Umbilical cord (tissue), 2 donors: ENCODE data around the gene IL12A. TPM values are rescaled to one million over a fixed set of nuclear protein-coding genes. Genes with fewer than 3 reads are reported as not detected.

Experiments used
- DNase-seq: peaks from one replicate; pipeline ENCODE4 v3.0.0-alpha.2; 2015; ENCODE audit warnings: low spot score
- total RNA-seq: library from RNA; depleted of rRNA; stranded (reverse); fragments of >200 nt; gene quantifications from one replicate; pipeline ENCODE4 v1.2.3, GENCODE V29; 2014; ENCODE audit warnings: low replicate concordance; ENCODE audit not compliant: insufficient read depth

IL12A gene
- 0.72 TPM for total RNA-seq

DNA sequence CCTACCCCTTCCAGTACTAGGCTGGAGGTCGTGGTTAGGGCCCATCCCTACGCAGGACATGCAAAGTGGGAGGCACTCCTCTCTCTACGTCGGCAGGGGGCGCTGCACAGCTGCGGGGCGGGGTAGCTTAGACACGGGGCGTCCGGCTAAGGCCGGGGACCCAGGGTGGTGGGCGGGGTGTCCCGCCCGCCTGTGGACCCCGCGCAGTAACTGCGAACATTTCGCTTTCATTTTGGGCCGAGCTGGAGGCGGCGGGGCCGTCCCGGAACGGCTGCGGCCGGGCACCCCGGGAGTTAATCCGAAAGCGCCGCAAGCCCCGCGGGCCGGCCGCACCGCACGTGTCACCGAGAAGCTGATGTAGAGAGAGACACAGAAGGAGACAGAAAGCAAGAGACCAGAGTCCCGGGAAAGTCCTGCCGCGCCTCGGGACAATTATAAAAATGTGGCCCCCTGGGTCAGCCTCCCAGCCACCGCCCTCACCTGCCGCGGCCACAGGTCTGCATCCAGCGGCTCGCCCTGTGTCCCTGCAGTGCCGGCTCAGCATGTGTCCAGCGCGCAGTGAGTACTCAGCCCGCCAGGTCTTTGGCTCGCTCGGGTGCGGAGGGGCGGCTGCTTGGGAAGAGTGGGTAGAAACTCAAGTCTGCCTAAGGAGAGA is at the start of gene IL12A:
IL12A (plus strand) TSS at position 219 of the 655 bp plus-strand sequence.
- DNase-seq, result peak; percentile 58

DNA sequence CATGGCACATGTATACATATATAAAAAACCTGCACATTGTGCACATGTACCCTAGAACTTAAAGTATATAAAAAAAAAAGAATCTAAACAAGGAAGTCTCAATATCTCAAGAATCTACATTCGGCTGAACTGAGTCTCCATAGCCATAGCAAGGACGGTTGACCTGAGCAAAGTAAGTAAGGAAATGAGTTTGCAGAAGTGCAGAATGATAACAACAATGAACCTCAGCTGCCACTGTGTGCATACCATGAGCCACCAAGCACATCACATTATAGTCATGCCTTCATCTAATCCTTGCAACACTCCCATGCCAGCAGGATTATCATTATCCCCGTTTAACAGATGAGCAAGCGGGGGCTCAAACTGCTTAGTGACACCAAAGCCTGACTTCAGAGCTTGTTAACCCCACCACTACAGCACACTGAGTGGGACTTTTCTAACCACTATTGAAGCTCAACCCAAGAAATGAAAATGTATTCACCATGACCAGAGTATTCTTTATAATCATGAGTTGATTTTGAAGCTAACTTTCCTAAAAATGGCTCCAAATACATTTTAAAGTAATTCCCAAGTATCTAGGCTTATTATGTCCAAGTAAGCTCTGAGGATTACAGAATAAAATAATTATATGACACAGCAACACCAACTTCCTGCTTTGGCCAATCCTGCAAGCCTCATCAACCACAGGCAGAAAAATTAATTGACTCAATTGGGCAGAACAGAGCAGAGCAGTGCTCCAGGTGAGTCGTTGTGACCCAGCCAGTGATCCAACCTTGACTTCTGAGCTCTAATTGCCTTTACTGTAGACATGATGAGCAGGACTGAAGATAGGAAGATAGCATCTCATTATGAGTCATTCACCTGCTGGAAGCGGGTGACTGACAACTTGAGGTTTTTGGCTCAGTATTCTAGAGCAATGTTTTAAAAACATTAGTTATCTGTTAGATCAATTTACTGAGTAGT is 47.3 kb upstream of the IL12A start:
- no peak for DNase-seq

DNA sequence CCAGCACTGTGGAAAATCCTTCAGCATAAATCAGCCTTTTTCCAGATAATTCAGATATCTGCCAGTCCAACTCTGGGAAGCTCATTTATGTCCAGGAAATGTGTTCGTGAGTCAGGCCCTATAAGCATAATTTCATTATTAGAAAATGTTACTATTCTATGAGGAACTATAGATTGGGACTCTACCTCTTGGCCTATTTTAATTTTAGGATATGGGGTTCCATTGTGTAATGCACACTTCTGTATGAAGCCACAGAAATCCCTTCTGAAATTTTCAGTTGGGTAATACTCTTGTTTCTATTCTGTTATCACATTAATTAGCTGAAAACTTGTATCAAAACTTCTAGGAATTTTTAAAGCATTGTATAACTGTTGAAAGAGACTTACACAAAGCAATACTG is 43.9 kb upstream of the IL12A start:
- DNase-seq, result no peak

DNA sequence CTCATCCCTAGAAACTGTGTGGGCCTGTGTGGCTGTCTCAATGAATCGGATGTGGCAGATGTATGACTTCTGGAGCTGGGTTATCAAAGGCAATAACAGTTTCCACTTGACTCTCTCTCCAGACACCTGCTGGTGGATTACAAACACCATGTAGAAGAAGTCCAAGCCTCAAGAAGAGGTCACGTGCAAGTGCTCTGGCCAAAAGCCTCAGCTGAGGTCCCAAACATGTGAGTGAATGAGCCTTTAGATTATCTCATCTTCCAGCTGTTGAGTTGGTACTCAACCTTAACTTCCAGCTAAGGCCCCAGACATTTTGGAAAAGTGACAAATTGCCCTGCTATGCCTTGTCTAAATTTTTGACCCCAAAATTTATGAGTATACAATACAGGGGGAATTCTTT is 42.7 kb upstream of the IL12A start:
- DNase-seq, result no peak

DNA sequence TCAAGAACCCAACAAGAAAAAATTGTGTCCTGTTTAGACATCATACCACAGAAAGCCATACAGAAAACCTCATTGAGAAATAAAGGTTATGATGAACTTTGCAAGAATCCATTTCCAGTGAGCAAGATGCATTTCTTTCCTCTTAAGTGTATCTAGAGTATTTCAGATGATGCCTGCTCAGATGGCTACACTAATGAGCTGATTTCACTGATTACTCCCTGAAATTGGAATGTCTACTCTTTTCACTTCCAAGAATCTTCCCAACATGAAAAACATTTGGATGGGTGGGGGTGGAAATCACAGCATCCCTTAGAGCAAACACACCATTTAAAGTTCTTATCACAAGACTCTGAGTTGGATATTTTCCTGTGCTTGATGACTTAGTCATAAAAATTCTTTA is 41.4 kb upstream of the IL12A start:
- no peak for DNase-seq

DNA sequence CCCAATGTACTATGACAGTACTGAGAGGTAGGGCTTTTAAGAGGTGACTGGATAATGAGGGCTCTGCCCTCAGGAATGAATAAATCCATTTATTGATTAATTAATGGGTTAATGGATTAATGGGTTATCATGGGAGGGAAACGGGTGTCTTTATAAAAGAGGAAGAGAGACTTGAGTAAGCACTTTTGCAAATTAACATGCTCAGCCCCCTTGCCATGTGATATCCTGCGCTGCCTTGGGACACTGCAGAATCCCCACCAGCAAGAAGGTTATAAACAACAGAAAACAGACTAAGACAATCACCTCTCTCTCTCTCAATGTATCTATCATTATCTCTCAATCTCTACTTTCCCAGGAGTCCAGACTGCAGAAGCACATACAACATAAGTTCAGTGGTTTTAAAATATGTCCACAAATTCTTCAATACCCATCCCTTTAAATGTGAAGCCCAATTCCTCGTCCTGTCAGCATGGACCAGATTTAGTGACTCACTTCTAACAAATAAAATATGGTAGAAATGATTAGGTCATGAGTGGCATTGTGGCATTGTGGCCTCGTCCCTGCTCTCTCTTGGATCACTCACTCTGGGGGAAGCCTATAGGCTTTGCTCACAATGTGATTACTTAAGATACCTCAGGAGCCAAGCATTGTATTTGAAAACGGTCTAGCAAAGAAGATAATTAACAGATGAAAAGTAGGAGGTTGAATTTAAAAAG is 40.0 kb upstream of the IL12A start:
- DNase-seq, result no peak

DNA sequence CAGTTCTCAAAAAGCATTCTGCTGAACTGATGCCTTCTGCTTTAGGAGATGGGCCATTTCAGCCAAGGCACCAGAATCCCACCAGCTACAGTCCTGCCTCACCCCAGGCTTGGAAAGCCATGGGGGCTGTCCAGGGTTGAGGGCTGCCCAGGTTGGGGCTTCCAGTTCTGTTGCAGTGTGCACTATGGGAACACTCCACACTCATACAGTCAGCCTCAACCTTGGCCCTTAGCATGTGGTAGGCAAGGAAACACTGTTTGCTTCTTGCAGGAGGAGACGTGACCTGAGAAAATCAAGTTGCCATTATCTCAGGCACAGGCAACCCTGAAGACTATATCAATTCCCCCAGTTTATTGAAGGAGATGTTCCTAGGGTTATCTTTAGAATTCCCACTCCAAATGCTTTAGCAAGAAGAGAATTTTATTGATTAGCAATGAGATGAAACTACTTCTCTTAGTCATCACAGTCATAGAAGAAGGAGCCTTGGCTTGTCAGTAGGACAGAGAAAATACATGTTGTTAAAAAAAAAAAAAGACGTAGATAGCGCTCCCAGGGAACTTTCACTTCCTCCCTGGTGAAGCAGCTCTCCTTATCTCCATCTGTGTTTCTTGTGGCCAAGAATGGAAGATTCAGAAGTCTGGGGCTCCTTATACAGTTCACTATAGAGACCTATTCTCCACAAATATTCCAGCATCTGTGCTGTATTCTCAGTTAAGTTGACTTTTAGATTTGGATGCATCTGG is 38.3 kb upstream of the IL12A start:
- DNase-seq, result no peak

DNA sequence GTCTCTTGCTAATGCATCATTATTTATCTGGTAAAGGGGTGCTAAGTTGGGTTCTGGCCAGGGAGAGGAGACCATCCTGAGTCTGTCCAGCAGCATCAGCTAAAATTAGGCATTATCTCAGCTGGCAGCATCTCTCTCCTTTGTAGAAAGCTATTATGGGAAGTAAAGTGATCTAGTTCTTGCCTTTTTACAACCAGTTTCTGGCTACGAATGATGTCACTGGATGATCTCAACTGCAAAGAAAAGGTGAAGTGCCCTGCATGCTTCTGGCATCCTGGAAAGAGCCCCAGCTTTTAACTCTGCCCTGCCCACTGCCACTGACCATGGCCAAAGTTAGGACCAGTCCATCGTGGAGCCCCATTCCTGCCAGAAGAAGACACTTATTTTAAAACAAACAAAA is 37.1 kb upstream of the IL12A start:
- no peak for DNase-seq

DNA sequence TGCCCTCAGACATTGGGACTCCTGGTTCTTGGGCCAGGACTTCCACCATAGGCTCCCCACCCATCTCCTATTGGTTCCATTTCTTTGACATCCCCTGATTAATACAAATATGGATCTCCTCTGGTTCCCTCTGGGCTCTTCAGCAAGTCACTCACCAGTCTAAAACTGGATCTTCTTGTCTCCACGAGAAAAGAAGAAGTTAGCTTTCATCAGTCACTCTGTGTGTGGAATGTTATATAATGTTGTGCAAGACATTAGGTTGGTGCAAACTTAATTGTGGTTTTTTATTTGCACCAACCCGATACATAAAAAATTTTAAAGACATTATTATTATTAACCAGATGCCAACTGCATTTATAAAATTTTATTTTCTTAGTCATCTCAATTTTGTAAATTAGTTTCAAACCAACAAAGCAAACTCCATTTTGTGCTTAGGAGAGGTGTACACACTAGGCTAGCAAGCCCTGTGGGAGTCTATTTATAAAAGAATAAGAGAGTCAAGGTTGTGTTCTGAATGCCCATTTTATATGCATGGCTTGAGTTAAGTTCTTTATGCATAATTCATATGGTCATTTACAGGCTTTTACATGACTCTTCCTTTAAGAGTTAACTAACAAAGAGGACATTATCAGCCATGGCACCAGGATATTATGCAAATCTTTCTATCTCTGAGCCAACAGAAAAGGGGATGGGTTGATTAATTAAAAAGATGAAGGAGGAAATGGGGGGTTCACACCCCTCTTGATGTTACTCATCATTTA is 35.1 kb upstream of the IL12A start:
- DNase-seq, result no peak

DNA sequence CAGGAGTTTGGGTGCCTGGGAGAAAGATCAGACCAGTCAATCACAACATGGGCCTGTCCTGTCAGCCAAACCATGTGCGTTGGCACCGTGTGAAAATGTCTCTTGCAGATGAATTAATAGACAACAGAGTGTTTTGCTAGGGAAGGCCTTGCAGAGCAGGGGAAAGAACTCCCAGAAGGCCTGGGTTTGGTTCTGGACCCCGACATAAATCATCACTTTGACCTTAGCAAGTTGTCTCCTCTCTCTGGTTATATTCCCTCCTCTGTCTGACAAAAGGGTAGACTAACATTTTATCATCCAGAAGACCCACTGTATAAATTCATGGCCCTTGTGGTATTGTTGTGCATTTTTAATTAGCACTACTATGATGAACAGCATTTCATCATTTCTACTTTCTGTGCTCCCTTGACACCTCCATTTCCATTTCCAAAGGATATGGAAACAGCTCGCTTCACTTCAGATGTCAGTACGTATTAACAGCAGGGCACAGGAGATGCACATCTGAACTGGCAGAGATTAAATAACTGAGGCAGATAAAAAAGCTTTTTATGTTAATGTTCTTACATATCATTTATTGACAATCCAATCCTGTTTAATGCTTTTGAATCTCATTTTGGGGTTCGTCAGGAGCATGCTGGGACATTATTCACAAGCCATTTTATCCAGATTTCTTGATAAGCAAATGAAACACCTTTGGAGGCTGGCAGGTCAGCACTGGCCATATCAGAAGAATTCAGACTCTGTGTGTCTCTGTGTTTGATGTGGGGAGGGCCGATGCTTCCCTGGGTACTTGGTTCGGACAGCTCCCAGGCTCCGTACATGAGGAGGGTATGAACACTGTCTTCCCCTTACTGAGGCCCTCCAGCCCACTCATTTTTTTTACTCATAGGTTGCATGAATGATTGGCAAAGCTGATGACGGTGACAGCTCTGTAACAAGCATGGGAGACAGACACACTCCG is 28.2 kb upstream of the IL12A start:
- DNase-seq, result no peak

DNA sequence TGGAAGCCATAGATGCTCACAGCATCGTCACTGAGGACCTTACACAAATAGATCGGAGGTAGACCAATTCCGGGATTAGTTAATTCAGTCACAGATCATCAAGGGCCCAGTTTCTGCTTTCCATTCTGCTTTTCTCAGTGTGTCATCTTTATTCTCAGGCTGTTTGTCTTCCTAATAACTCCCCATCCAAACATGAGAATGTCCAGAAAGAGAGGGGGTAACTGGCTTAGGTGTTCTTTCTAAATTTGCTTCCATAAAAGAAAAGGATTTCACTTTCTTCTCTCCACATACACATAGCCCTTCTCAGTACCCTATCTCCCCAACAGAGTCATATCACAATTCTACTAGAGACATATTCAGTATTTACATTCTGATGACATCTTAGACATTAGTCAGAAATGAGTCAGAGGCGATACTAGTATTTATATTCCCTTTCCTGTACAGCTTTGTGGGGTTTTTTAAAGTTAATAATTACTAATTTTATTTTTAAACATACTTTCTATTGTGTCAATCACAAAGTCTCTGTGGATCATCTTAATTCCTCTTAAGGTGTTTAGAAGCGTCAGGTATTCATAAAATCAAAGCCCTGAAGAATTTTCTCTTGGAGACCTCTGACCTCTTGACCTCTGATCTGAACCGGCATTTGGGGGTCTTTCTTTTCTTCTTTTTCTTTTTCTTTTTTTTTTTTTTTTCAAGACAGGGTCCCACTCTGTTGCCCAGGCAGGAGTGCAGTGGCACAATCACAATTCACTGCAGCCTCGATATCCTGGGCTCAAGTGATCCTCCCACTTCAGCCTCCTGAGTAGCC is 24.3 kb upstream of the IL12A start:
- DNase-seq, result peak; percentile 4

DNA sequence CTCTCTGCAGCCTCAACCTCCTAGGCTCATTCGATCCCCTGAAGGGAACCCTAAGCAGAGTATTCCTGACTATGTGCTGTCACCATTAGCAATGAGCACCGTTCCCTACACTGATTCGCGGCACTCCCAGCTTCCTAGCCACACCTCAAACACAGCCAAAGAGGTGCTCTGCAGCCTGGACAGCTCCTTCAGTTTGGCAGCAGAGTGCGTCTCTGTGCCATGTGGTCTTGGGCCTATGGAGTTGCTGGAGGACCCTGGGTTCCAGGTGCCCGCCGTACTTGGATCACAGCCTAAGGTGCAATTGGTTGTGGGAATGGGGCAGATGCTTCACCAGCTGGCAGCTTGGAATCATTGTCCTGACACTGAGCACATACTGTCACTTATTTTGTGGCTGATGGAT is 17.3 kb upstream of the IL12A start:
- no peak for DNase-seq

DNA sequence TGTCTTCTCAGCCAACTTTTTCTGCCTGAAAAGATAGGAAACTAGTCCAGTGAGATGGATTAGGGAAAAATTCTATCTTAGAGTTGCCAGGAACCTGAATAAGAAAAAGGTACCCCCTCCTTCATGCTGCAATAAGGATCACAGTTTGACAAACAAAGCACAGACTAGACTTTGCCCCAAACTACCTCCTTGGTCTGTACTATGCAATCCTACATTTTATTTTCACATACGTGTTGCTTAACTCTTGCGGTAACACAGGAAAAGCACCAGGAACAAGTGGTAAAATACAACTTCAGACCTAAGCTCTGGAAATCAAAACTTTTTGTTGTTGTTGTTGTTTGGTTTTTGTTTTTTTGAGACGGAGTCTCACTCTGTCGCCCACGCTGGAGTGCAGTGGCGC is 11.3 kb upstream of the IL12A start:
- no peak for DNase-seq

DNA sequence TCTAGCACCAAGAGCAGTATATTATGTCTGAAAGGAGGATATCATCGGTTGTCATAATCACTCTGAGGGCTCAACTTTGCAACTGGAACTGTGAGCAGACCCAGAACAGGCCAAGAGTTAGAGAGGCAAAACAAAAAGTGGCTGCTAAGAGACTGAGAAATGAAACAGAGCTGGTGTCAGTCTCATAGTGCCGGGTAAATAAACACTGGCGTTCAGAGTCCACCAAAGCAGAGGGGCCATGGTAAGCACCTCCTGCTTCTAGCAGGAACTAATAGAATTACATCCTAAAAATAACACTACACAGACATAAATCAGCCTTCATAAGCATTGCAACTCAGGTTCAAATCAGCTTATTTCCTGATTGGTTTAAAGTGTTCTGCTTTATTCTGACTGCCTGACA is 10.3 kb upstream of the IL12A start:
- DNase-seq, result no peak

DNA sequence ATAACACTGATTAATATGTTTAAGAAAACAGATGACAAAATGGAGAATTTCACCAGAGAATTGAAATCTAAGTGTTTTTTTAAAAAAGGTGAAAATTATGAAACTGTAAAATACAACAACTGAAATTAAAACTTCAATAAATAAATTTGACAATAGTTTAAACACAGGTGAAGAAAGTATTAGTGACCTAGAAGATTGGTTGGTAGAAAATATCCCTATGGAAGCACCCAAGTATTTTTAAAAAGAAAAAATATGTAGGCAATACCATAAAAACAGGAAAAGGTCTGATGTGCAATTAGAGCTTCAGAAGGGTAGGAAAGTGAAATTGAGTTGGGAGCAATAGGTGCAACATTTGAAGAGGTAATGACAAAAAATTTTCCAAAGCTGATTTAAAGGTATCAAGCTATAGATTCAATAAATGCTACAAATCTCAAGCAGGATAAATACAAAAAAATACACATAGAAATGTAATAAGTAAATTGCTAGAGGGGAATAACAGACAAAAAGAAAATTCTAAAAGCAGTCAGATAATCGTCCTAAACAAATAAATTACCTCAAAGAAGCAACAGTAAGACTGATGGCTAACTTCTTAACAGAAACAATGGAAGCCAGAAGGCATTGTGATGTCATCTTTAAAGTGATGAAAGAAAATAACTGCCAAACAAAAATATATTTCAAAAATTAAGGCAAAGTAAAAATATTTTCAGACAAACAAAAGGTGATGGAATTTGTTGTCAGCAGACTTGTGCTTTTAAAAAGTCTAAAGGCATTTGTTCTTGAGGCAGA is 9.5 kb upstream of the IL12A start:
- no peak for DNase-seq

DNA sequence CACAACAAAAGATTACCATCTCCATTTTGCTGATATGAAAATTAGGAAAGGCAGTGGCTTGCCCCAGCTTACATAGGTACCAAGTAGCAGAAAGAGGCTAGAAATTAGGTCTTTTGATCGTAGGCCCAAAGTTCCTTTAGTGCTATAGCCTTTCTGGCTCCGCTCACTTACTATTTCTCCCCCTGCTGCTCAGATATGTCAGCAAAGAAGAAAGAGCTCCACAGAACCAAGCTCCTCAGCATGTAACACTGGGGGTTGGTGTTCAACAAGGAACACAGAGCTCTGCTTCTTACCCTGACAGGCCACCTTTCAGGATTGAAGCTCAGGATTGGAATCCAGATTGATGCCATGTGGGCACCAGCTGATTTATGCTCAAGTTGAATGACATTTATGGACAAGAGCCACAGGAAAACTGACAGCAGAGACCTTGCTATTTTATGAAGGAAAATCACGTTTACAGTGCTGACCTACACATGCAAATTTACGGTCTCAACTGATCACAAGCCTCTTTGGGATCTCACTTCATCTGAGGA is 6.1 kb upstream of the IL12A start:
- DNase-seq, result no peak

DNA sequence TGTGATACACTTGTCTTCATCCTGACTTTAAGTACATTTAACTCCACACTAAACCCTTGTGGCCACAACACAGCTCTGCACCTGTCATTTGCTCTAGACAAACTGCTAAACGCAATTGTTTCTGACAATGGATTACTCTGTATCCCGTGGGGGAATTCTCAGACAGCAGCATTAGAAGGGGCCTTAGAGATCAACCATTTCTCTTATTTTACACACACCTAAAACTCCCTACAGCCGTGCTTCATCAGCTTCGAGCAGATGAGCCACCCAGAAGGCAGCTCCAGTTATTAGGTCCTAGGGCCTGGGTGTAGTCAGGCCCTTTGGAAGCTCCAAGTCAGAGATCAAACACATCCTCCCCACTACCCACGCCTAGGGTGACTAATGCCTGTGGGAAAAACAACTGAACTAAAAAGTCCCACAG is 1.3 kb upstream of the IL12A start:
- no peak for DNase-seq
